ENCODE measurements around the gene ANO10.

The ANO10 gene

GRCh38 chr3:43409506-43409905 is 212.3 kb downstream of the ANO10 start:
- DNase-seq, result no peak

GRCh38 chr3:43406643-43407023 is 215.2 kb downstream of the ANO10 start:
- no peak for DNase-seq

GRCh38 chr3:43405888-43406642 is 215.7 kb downstream of the ANO10 start:
- DNase-seq, result no peak

GRCh38 chr3:43400781-43401730 is 220.8 kb downstream of the ANO10 start:
- no peak for DNase-seq

- DNase-seq, result no peak
Observed at GRCh38 chr3:43400167-43400566, 221.6 kb downstream of the ANO10 start.

GRCh38 chr3:43399034-43399433 is 222.8 kb downstream of the ANO10 start:
- DNase-seq, result no peak

- no peak for DNase-seq
Observed at GRCh38 chr3:43394041-43394554, 227.7 kb downstream of the ANO10 start.

GRCh38 chr3:43391621-43392020 is 230.2 kb downstream of the ANO10 start:
- no peak for DNase-seq

- no peak for DNase-seq
Observed at GRCh38 chr3:43390255-43390588, 231.6 kb downstream of the ANO10 start.

GRCh38 chr3:43389388-43390254 is 232.2 kb downstream of the ANO10 start:
- peak; percentile 91 for DNase-seq

- no peak for DNase-seq
Observed at GRCh38 chr3:43388915-43389314, 232.9 kb downstream of the ANO10 start.

- DNase-seq, result no peak
Observed at GRCh38 chr3:43388175-43388574, 233.6 kb downstream of the ANO10 start.

GRCh38 chr3:43379343-43379742 is 242.5 kb downstream of the ANO10 start:
- DNase-seq, result no peak

- DNase-seq, result peak; percentile 66
Observed at GRCh38 chr3:43378066-43378935, 243.5 kb downstream of the ANO10 start.

GRCh38 chr3:43373560-43373928 is 248.3 kb downstream of the ANO10 start:
- no peak for DNase-seq

- DNase-seq, result no peak
Observed at GRCh38 chr3:43372809-43373559, 248.8 kb downstream of the ANO10 start.

GRCh38 chr3:43372007-43372740 is 249.6 kb downstream of the ANO10 start:
- no peak for DNase-seq

GRCh38 chr3:43371494-43371893 is 250.3 kb downstream of the ANO10 start:
- no peak for DNase-seq

- no peak for DNase-seq
Observed at GRCh38 chr3:43370293-43370980, 251.4 kb downstream of the ANO10 start.

Data from activated CD4-positive, alpha-beta T cell treated with anti-CD3 and anti-CD28 coated beads, Interleukin-10, Interleukin-2, amounts not matched to agents 100 ng/mL and 50 ng/mL, durations not matched to agents 16 hours and 8 hours (primary cell).